ENCODE data around the gene FHIT. TPM values are rescaled to one million over a fixed set of nuclear protein-coding genes. Genes with fewer than 3 reads are reported as not detected.

Gene FHIT
- total and polyA plus RNA-seq, 2 of the 4 experiments (the other 2 are of a cell fraction), result 0.07 TPM; not detected in 1

DNA sequence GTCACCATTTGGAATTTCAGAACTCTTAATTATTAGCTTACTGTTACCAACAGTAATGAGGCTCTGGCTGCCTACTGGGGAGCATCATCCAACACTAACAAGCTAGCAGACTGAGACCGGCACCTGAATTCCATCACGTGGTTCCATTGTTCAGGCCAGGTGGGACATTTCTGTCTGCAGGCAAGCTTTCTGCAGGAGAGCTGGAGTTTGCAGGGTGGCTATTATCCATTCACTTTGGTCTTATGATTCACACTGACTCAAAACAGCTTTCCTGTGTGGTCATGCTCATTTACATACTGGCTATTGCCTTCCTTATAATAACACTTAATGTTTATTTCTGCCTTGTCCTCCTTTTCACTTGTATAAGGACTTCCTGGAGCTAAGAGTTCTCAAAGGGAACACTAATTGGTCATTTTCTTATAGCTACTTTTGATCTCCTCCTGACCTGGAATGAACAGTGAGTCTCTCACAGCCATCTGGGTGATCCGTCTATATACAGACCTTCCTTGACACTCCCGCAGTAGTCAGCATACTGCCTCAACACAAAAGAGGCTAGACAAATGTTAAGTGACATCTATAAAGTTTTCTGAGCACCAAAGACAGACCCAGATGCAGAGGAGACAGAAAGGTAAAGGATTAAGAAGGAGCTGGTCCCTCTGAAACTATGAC, 695.4 kb downstream of the FHIT start:
- Histone ChIP-seq H3K9me3 (ENCODE audit: control insufficient read depth, insufficient read depth, low read length) (no peaks in the 10 kb centered on the region), H3K4me2 (ENCODE audit: low read depth, low read length) (no peak overlapping the region)

More for the DNA sequence above, 695.4 kb downstream of the FHIT start:
- no peak overlapping the region for H3K9ac ChIP-seq (ENCODE audit: low read depth, low read length)
- H3K4ac ChIP-seq (ENCODE audit: low read depth, low read length), result no peak overlapping the region
- no peak overlapping the region for H2AK5ac ChIP-seq (ENCODE audit: low read depth, low read length)
- H3K27me3 ChIP-seq (ENCODE audit: control insufficient read depth, insufficient read depth, low read length), result no peaks in the 10 kb centered on the region
- no peak overlapping the region for H2AK9ac ChIP-seq (replicated peaks; ENCODE audit: low read depth, low read length, poor library complexity)
- H2AFZ ChIP-seq (replicated peaks; ENCODE audit: low read length, poor library complexity), result no peak overlapping the region
- peak; percentile 80 for ATAC-seq (ENCODE audit: low read depth)
- no peak overlapping the region; the same call in 1 of the 2 replicates for H3K14ac ChIP-seq (replicated peaks; ENCODE audit: low read depth, low read length)
- in situ Hi-C loops (cut with MboI; ENCODE audit: low sequenced_read_pairs), result no loop called here
- no peak overlapping the region for H2BK15ac ChIP-seq (ENCODE audit: low read depth, low read length)
- no peak overlapping the region for H3K27ac ChIP-seq (ENCODE audit: insufficient read depth, low read length)
- H4K5ac ChIP-seq (ENCODE audit: low read depth, low read length), result no peak overlapping the region
- POLR2A ChIA-PET (ENCODE audit: unreplicated experiment), result interaction anchor here (0.5 kb wide), 1 partner anchor 191 kb away, joined by 3 read pairs; no protein-coding TSS in a partner anchor
- H3K36me3 ChIP-seq (ENCODE audit: control insufficient read depth, insufficient read depth, low read length), result no peaks in the 10 kb centered on the region
- dilution Hi-C loops (cut with HindIII; ENCODE audit: low sequenced_read_pairs, unreplicated experiment), result no loop called here
- peaks cover 5% of the 10 kb centered on the region; the same call in 1 of the 2 replicates for H3K4me1 ChIP-seq (ENCODE audit: control insufficient read depth, insufficient read depth, low read length)
- H3K56ac ChIP-seq (ENCODE audit: extremely low read depth, insufficient read depth, low read length), result no peak overlapping the region
- intact Hi-C loops (cut with micrococcal nuclease), result no loop called here
- H2BK5ac ChIP-seq (ENCODE audit: low read depth, low read length, poor library complexity, severe bottlenecking), result no peak overlapping the region
- no CpG with 5 or more reads among the region's 4 CpGs for WGBS, 2 experiments (ENCODE audit: extremely low coverage in 2 of 2, insufficient read length in 1 of 2)
- no peak overlapping the region for H3K4me3 ChIP-seq (ENCODE audit: insufficient read depth, low read depth, low read length)
- DNase-seq, result peak; percentile 74
- TF ChIP-seq MAZ (IDR thresholded peaks at IDR 0.05; ENCODE audit: borderline replicate concordance, low read depth, low read length), result no peak
- no peak for TF ChIP-seq MAFK (IDR thresholded peaks at IDR 0.05; ENCODE audit: low read depth, low read length)
- no peak for TF ChIP-seq NFE2L2 (IDR thresholded peaks at IDR 0.05; ENCODE audit: low read depth, low read length)
- TF ChIP-seq, protein P1, sequence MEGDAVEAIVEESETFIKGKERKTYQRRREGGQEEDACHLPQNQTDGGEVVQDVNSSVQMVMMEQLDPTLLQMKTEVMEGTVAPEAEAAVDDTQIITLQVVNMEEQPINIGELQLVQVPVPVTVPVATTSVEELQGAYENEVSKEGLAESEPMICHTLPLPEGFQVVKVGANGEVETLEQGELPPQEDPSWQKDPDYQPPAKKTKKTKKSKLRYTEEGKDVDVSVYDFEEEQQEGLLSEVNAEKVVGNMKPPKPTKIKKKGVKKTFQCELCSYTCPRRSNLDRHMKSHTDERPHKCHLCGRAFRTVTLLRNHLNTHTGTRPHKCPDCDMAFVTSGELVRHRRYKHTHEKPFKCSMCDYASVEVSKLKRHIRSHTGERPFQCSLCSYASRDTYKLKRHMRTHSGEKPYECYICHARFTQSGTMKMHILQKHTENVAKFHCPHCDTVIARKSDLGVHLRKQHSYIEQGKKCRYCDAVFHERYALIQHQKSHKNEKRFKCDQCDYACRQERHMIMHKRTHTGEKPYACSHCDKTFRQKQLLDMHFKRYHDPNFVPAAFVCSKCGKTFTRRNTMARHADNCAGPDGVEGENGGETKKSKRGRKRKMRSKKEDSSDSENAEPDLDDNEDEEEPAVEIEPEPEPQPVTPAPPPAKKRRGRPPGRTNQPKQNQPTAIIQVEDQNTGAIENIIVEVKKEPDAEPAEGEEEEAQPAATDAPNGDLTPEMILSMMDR (conservative IDR thresholded peaks at IDR 0.05; ENCODE audit: low read depth, low read length), result no peak
- no peak overlapping the region for H4K91ac ChIP-seq (ENCODE audit: insufficient read depth, low read depth, low read length)
- no peaks in the 10 kb centered on the region for H3K79me1 ChIP-seq (ENCODE audit: low read depth in 1 of 2, low read length in 2 of 2)
- H3K18ac ChIP-seq (ENCODE audit: low read depth, low read length), result no peak overlapping the region; the same call in 1 of the 2 replicates
- no peaks in the 10 kb centered on the region for H4K20me1 ChIP-seq (ENCODE audit: insufficient read depth, low read length)
- H3K23ac ChIP-seq (ENCODE audit: low read depth, low read length), result no peak overlapping the region
- H3K9me1 ChIP-seq (ENCODE audit: insufficient read depth, low read length), result no peaks in the 10 kb centered on the region
- H4K8ac ChIP-seq (ENCODE audit: low read depth in 2 of 2, low read length in 2 of 2), result no peak overlapping the region
- H2BK20ac ChIP-seq (ENCODE audit: low read depth, low read length), result no peak overlapping the region
- H2BK120ac ChIP-seq (ENCODE audit: low read depth, low read length), result no peak overlapping the region
- CTCF ChIA-PET, result no interaction called here
- no TSS peak for BruUV-seq (replicated peaks)
